Gastrocnemius medialis (tissue), 4 donors: ENCODE results near the gene ATM.

ENCODE experiments used
- CTCF ChIP-seq, 5 experiments: fragments of 450-650 bp in 3 of 5; fragments of 200-600 bp in 2 of 5; sonication (generic) in 2 of 5; IDR thresholded peaks in 4 of 5; conservative IDR thresholded peaks in 1 of 5; 1 replicate in 4 of 5; 2 replicates in 1 of 5; pipeline ENCODE4 v1.5.1; 2016 to 2019; ENCODE audit warnings: antibody characterized with exemption in 5 of 5, mild to moderate bottlenecking in 3 of 5, moderate library complexity in 3 of 5
- POLR2A ChIP-seq, 2 donors: fragments of 450-650 bp; IDR thresholded peaks; one replicate each; pipeline ENCODE4 v1.6.1; 2017; ENCODE audit warnings: antibody characterized with exemption in 2 of 2, mild to moderate bottlenecking in 2 of 2, moderate library complexity in 2 of 2

GRCh38 chr11:108345767-108346166 lies 122.9 kb downstream of the ATM start:
- TF ChIP-seq CTCF (IDR thresholded peaks at IDR 0.05 in 4 of 5, conservative IDR thresholded peaks at IDR 0.05 in 1 of 5) (no peak), POLR2A (IDR thresholded peaks at IDR 0.05) (no peak)
